SH-SY5Y (cell line): ENCODE measurements around the gene NHS.

Source experiments
- GATA2 ChIP-seq: IDR thresholded peaks from 2 replicates; pipeline ENCODE4 v1.6.1; 2011; ENCODE audit warnings: mild to moderate bottlenecking, low read depth, low read length
- GATA3 ChIP-seq: IDR thresholded peaks from 2 replicates; pipeline ENCODE4 v1.6.1; 2011; ENCODE audit warnings: low read depth, mild to moderate bottlenecking, low read length, moderate library complexity

DNA sequence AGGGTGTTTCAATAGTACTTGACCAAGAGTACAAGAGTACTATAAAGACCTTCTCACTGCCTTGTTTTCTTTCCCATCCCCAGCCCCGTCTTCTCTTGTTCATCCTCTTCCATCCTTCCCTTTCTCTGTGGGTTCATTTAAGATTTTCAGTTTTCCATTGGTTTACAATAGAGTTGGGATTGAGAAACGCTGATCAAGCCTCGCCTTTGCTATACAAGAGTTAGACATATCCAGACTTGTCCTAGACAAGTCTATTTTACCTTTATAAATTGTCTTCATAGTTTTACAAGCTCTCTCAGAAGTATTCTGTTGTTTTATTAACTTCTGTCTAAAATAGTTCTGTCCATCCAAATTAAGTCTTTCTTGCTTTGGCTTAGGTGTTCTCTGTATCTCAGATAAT is 332.7 kb downstream of the NHS start:
- TF ChIP-seq GATA2 (no peak), GATA3 (no peak)
